Panc1 (cell line): ENCODE results near the gene GNAI1.

Experiments
- POLR2AphosphoS5 ChIP-seq: IDR thresholded peaks from 2 replicates; pipeline ENCODE4 v1.6.1; 2012; ENCODE audit warnings: mild to moderate bottlenecking, low read depth, low read length, moderate library complexity
- REST ChIP-seq, 2 experiments: IDR thresholded peaks; 2 replicates each; pipeline ENCODE4 v1.6.1; 2011 to 2012; ENCODE audit warnings: low read depth in 2 of 2, control low read depth in 1 of 2, low read length in 1 of 2, mild to moderate bottlenecking in 1 of 2, moderate library complexity in 1 of 2; ENCODE audit not compliant: insufficient read depth in 1 of 2
- TF ChIP-seq, protein P1 (sequence below): fragments of 450-650 bp; IDR thresholded peaks from 2 replicates; pipeline ENCODE4 v1.5.1; 2017; ENCODE audit warnings: mild to moderate bottlenecking

GRCh38 chr7:80243425-80243824 is 108.8 kb downstream of the GNAI1 start:
- TF ChIP-seq, protein P1, sequence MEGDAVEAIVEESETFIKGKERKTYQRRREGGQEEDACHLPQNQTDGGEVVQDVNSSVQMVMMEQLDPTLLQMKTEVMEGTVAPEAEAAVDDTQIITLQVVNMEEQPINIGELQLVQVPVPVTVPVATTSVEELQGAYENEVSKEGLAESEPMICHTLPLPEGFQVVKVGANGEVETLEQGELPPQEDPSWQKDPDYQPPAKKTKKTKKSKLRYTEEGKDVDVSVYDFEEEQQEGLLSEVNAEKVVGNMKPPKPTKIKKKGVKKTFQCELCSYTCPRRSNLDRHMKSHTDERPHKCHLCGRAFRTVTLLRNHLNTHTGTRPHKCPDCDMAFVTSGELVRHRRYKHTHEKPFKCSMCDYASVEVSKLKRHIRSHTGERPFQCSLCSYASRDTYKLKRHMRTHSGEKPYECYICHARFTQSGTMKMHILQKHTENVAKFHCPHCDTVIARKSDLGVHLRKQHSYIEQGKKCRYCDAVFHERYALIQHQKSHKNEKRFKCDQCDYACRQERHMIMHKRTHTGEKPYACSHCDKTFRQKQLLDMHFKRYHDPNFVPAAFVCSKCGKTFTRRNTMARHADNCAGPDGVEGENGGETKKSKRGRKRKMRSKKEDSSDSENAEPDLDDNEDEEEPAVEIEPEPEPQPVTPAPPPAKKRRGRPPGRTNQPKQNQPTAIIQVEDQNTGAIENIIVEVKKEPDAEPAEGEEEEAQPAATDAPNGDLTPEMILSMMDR, result no peak
- TF ChIP-seq POLR2AphosphoS5 (no peak), REST (IDR thresholded peaks at IDR 0.05; ENCODE audit: insufficient read depth in 1 of 2, low read depth in 2 of 2, low read length in 1 of 2) (no peak)
